Measurements from ENCODE around the gene C20orf202.

Gene C20orf202

DNA sequence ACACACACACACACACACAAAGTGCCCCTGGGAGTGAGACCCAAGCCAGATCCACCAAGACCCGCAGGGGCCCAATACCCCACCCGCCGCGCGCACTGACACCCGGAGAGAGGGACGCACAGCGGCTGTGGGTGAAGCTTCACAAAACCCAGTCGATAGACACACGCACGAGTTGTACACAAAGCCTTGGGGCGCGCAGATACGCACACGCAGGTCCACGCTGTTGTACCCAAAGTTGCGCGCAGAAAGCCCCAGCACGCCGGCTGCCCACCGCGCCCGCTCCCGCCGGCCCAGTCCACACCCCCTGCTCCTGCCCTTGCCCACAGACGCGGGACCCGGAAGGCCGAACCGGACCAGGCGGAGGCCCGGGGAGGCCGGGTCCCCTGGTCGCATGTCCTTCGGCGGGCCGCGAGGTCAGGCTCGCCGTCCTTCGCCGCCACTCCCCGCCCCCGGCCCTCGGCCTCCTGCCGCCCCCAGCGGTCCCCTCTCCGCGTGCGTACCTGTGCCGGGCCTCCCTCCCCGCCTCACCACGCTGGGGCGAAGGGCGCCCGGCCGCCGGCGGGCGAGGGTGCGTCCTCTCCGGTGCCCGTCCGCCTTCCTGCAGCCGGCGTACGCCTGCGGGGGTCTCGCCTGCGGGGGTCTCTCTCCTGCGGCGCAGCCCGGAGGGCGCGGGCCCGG is 18.5 kb upstream of the C20orf202 start, which contains the start of gene TMEM74B:
TMEM74B (minus strand) TSS at position 344 of the 678 bp plus-strand sequence. CDS start 1,180 bp downstream, outside the sequence.
- peak; percentile 23 for DNase-seq

DNA sequence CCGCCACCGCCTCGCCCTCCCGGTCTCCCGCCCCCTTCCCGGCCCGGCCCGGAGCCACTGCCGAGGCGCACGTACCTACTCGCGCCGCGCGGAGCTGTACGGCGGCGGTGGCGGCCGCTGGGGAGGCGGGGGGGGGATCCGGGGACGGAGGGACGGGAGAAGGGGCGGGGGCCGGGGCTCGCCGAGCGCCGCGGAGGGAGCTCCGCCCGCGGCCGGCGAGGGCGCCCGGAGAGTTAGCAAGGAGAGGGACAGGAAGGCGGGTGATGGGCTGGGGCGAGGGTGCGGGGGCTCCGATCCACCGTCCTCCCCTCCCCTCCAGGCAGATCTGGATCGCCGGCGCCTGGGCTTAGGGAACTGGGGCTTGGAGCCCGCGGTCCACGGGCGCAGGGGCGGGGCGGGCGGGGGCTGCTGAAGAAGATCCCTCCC is 17.9 kb upstream of the C20orf202 start:
- no peak for DNase-seq

DNA sequence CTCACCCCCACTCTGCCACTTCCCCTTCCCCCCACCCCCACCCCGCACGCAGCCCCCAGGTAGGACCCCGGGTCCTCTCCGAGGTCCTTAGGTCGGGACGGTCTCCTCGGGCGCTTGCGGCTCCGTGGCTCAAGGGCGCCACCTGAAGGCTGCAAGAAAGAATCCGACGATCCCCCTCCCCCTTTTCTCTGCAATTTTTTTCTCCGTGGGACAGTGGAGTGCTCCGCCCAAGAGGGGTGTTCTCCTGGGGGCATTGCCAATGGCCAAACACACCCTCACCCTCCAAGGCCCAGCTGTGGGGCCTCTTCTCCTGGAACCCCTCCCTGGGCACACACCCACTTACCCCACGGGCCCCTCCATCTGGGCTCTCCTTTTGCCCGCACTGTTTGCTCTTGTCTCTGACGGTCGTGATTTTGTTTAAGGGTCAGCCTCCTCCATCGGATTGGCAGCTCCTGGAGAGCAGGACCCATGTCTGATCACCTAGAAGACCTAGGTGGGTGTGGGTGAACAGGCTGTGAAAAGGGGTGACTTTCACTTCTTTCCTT is 17.4 kb upstream of the C20orf202 start:
- DNase-seq: peak; percentile 42

DNA sequence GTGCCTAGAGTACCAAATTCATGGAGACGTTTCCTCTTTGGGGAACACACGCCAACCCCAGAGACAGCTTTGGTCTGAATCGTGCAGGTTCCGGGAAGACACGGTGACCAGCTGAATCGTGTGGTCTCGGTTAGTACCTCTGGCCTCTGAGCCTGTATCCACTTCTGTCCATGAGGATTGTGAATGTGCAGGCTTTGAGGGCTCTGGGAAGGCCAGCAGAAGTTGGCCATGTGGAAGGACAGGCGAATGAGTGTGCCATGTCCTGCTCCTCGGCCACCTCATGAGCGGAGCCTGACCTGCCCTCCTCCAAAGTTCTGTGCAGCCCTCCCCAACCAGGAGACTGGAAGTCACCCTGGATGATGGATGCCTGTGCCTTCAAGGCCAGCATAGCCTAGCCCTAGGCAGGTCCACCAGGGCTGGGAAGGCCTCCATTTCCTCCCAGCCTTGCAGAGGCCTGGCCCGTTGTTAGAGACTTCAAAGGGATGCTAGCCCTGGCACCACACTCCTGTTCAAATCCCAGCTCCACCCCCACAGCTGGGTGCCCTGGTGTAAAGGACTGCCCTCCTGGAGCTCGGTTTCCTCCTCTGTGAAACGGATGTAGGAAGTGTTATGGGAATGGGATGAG is 16.8 kb upstream of the C20orf202 start:
- no peak for DNase-seq

DNA sequence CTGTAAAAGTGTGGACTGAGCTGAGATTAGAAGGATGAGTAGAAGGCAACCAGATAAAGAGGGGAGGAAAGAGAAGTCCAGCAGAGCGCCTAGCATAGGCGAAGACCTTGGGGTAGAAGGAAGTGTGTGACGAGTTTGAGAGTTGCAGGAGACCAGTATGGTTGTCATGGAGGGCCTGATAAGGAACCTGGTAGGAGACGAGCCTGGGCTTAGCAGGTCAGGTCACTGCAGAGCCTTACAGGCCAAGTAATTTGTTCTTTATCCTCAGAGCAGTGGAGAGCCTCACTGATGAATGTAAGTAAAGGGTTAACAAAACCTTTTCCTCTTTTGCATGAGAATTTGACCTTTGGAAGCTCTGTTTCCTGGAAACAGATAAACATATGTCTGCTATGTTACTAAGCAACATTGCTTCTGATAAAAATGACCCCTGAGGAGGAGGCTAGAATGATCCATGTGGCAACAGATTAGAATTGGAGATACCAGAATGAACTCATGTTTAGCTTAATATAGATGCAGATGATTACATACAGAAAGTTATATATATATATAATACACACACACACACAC is 15.6 kb upstream of the C20orf202 start:
- no peak for DNase-seq

DNA sequence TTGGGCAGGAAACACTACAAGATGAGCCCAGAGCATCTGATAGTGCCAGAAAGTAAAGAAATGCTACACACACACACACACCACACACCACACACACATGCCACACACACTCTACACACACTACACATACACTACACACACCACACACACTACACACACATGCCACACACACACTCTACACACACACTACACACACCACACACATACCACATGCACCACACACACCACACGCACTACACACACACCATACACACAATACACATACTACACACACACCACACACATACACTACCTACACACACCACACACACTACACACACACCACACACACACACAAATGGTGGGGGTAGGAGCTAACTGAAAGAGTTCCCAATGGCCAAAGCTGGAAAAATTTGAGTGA is 14.9 kb upstream of the C20orf202 start:
- DNase-seq: no peak

DNA sequence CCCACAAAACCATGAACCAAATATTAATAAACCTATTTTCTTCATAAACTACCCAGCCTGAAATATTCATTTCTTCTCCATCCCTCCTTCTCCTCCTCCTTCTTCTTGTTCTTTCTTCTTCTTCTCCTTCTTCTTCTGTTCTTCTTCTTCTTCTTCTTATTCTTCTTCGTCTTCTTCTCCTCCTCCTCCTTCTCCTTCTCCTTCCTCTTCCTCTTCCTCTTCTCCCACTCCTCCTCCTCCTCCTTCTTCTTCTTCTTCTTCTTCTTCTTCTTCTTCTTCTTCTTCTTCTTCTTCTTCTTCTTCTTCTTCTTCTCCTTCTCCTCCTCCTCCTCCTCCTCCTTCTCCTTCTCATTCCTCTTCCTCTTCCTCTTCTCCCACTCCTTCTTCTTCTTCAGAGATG is 13.4 kb upstream of the C20orf202 start:
- no peak for DNase-seq

DNA sequence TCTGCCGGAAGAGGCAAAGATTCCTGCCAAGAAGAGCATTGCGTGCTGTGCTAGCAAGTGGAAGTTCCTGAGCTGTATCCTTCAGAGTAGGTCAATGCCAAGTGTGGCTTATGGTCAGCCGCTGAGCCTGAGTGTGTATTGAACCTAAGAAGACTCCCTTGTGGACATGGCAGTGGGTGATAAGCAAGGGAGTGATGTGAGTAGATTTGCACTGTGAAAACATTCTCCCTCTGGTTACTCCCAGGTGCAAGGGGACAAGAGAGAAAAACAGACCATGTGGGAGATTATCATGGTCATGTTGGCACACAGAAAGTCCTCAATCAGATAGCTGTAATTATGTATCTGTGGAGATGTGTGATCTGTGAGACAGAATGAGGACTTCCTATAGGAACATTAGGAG is 12.4 kb upstream of the C20orf202 start:
- DNase-seq: no peak

DNA sequence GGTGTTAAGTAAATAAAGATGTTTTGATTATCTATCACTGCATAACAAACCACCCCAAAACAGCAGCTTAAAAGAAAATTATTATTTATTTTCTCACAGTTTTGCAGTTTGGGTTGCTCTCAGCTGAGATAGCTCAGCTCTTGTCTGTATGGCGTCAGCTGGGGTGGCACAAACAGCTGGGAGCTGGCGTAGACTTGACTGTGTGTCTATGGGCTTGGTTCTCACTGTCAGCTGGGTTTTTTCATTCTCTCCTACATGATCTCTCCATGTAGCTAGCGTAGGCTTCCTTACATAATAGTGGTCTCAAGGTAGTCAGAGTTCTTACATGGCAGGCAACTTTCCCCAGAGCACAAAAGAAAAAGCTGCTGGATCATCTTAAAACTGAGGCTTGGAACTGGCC is 12.0 kb upstream of the C20orf202 start:
- no peak for DNase-seq

DNA sequence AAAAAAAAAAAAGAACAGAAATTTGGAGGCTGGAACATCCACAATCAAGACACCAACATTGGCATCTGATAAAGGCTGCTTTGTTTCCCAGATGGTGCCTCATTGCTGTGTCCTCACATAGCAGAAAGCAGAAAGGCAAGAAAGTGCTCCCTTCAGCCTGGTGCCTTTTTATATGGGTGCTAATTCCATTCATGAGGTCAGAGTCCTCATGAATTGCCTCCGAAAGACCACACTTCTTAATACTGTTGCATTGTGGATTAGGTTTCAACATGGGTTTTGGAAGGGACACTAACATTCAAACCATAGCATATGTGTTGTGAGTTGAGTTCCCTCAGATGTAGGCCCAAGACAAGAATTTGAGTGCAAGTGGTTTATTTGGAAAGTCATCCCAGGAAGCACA is 8.0 kb upstream of the C20orf202 start:
- no peak for DNase-seq

DNA sequence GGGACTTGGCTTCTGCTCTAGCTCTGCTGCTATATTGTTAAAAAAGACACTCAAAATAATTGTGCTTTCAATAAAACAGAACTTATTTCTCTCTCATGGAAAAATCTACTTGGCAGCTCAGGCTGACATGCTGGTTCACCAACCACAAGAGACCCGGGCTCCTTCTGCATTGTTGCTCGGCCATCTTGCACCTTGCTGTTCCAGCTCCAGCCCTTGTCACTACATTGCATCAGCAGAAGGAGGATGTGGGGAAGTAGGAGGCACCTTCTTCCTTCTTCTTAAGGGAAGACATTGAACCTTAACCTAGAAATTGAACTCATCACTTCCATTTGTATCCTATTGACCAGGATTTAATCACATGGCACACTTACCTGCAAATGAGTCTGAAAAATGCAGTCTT is 6.6 kb upstream of the C20orf202 start:
- DNase-seq: no peak

DNA sequence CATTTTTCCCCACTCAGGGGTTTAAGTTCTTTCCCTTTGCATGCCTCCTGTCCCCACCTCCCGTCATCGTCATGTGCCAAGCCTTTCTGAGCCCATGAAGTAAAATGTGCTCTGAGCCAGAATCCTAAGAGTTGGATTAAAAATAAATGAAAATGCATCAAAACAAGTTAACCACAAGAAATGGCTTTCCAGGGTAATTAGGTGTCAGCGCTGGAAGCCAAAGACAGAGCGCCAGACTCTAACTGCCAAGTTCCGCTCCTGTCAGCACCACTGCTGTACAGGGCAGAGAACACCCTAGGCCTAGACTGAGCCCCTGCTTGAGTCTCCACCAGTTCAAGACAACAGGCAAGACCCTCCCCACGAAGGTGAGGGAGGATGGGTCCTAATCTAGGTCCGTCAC is 5.5 kb upstream of the C20orf202 start:
- no peak for DNase-seq

DNA sequence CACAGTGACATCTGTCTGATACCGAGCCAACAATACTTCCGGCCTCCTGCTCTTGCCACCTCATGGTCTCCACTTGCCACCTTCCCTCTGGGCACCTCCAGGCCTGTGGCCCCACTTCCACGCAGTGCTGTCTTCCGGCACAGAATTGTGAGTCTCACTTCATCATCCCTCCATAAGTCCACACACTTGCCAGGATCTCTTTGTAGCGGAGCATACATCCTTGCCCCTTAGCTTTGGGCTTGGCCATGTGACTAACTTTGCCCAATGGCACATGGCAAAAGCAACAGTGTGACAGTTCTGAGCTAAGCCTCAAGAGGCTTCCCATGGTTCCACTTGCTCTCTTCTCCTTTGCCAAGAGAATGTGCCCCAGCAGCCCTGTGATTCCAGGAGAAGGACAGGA is 4.5 kb upstream of the C20orf202 start:
- DNase-seq: no peak

DNA sequence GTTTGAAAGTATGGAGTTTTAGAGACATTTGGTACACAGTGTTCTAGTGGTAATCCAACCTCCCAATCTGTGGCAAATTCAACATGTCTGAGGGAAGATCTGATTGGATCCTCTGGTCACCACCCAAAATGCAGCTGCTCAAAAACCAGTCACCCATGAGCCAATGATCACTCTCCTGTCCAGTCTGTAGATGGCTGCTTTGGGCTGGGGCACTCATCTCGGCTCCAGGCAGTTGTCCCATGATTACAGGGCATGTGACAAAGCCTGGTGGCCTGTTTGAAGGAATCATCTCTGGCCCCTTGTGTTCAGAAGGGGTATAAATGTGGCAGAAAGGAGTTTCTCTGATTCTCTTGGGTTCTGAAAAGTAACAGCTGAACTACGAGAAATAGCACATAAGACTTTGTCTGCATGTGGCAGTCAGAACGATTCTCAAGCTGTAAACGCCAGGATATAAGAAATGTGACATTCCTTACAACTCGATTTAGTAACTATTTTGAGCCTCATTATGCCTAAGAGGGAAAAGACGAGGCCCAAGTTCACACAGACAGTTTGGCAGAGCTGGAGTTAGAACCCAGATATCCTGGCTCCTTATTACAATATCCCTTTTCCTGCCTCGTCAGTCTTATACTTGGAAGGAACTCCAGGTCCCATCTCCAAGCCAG is 3.9 kb upstream of the C20orf202 start:
- DNase-seq: no peak

DNA sequence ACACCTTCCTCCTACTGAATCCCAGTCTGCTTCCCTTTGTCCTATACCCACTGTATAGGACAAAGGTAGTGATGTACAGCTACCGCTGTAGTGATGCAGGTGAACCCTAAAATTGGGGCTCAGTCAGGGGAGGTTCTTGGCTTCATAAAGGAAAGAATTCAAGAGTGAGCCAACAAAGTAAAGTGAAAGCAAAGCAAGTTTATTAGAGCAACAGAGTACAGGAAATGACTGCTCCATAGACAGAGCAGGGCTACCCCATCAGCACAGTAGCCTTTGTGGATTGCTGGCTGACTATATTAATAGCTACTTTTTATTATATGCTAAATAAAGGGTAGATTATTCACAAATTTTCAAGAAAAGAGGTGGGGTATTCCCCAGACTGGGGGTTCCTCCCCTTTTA is 3.3 kb upstream of the C20orf202 start:
- DNase-seq: no peak

DNA sequence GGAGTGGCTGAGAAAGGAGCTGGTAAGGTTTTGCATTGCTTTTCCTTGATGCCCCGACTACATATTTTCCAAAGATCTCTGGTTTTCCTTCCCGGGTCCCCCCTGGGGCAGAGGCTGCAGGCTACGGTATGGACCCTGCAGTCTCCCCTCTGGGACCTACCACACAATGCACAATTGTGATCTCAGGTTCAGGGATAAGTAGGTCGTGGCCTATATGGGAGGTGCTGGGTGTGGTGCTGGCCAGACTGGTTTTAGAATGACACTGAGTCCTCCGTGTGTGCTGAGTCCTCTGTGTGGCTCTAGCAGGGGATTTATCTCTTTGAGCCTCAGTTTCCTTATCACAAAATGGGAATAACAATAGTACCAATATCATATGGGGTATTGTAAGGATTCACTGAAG is 376 bp downstream of the C20orf202 start:
- no peak for DNase-seq

DNA sequence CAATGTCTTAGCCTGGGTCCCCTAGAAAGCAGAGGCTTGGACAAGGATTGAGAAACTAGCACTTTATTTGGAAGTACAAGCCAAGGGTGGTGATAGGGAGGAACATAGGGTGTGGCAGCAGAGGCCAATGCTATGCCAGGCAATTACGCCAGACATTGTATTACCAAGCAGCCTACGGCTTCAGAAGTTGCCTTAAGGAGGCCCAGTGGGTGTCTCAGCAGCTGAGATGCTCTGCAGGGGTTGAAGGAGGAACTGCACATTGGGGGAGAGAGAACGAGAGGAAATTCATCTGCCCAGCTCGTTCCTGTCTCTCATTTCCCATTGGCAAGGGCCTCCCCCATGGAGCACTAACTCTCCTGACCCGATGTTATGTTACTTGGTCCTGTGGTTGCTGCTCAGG is 859 bp downstream of the C20orf202 start:
- no peak for DNase-seq

DNA sequence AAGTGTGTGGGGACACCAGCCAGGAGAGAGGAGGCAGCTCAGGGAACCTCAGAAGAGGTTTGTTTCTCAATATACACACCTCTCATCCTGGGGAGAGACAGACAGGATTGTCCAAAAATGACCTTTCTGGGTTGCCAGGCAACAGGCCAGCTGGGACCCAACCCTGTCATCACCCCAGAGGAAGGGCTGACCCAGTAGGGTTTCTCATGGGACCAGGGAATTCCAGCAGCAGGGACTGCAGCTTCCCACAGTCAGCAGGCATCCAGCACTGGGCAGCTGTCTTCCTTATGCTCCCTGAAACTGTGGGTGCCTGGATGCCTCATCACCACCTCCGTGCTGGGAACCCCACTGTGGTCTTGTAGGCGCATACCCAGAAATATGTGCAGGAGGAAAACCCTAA is 1.3 kb downstream of the C20orf202 start:
- no peak for DNase-seq

DNA sequence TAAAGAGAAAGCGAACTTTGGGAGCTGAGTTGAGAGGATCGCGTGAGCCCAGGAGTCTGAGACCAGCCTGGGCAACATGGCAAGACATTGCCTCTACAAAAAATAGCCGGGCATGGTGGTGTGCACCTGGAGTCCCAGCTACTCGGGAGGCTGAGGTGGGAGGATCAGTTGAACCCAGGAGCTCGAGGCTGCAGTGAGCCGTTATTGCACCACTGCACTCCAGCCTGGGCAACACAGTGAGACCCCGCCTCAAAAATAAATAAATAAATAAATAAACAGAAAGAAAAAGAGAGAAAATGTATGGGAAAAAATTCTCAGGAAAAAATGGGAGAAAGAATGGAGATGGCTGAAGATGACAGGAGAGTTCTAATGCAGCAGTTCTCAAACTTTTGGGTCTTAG is 2.5 kb downstream of the C20orf202 start:
- no peak for DNase-seq

DNA sequence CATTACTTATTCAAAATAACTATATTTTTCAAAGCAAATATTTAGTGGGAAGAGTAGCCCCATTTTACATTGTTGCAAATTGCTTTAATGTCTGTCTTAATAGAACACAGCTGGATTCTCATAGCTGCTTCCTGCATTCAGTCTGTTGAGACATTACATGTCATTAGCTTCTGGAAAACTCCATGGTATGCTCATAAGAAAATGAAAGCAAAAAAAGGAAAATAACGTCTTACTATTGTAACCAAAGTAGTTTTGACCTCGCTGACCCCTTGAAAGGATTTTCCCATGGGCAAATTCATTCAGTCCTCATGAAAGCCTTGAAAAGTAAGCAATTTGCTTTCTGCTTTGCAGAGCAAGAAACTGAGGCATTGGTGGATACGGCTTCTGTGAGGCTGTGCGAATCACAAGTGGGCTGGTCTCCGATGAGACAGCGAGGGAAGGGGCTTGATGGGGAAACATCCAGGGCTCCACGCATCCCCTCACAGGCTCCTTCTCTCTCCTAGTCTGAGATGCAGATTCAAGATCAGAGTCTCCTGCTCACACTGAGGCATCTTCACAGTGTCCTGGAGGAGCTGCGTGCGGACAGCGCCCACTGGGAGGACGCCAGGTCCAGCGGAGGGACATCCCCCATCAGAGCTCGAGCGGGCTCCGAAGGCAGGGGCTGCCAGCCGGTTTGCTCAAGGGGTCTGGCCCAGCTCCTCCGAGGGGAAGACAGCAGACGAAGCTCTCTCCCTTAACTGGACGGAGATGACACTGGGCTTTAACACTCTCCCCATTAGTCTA is 3.3 kb downstream of the C20orf202 start:
- no peak for DNase-seq

DNA sequence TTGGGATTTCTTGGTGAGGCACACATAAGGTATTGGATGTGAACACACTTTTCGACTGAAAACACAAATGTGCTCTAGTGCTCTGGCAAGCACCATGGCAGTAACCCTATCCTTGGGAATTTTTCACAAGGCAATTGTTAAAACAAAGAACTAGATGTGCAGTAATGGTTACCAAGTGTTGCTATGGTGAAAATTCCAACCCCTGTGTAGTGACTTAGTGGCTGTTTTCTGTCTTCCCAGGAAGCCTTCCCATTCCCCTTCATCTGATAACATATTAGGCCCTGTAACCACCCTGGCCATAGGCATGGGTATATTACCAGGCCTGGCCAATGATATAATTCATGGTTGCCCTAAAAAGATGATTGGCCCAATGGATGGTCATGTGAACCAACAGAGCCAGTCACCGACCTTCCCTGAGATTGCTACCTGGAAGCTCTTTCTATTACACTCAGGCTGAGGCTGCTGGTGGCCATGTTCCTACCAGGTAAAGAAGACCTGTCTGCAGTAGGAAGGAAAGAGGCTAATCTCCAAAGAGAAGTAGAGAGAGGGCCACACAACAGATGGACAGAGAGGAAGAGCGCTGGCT is 4.1 kb downstream of the C20orf202 start:
- DNase-seq: no peak

Measured in activated T-cell treated with anti-CD3 and anti-CD28 coated beads, Interleukin-2, amount 50 U/mL, for 1 hour (primary cell).